ENCODE results near the gene LMBR1. TPM values are rescaled to one million over a fixed set of nuclear protein-coding genes. Genes with fewer than 3 reads are reported as not detected.

Gene LMBR1
- total and polyA plus RNA-seq, 2 of the 4 experiments (the other 2 are of a cell fraction), result 11.9 to 19.9 TPM

DNA sequence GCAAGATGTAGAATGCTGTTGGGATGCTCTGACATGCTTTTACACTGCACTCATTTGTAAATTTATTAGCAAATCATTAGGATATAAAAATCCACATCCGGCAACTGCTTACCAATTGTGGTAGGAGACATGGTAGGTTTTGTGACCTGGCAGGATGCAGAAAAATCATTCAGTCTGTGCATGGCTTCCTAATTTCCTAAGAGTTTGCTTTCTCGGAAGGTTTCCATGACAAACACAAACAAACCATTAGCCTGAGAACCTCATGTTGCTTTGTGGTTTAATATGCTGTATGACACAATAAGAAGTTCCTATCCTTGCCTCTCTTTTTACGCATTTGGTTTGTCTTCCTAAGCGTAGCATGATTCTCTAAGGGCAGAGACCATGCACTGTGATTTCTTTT is 14.7 kb upstream of the LMBR1 start:
- no peak overlapping the region for H2AK5ac ChIP-seq (ENCODE audit: low read depth, low read length)
- in situ Hi-C loops (cut with MboI; ENCODE audit: low sequenced_read_pairs), result no loop called here
- CTCF ChIA-PET, result no interaction called here

More for the DNA sequence above, 14.7 kb upstream of the LMBR1 start:
- Histone ChIP-seq H3K23ac (ENCODE audit: low read depth, low read length) (no peak overlapping the region), H3K9ac (ENCODE audit: low read depth, low read length) (no peak overlapping the region), H3K4me2 (ENCODE audit: low read depth, low read length) (no peak overlapping the region), H3K9me1 (ENCODE audit: insufficient read depth, low read length) (no peaks in the 10 kb centered on the region; the same call in 1 of the 2 replicates), H2BK120ac (ENCODE audit: low read depth, low read length) (no peak overlapping the region), H4K8ac (ENCODE audit: low read depth in 2 of 2, low read length in 2 of 2) (no peak overlapping the region), H3K27ac (ENCODE audit: insufficient read depth, low read length) (no peak overlapping the region), H2BK15ac (ENCODE audit: low read depth, low read length) (no peak overlapping the region), H3K27me3 (ENCODE audit: control insufficient read depth, insufficient read depth, low read length) (no peaks in the 10 kb centered on the region), H3K4me3 (ENCODE audit: insufficient read depth, low read depth, low read length) (no peak overlapping the region), H2AK9ac (replicated peaks; ENCODE audit: low read depth, low read length, poor library complexity) (no peak overlapping the region), H3K4me1 (ENCODE audit: control insufficient read depth, insufficient read depth, low read length) (no peaks in the 10 kb centered on the region; the same call in 1 of the 2 replicates), H4K20me1 (ENCODE audit: insufficient read depth, low read length) (no peaks in the 10 kb centered on the region), H3K4ac (ENCODE audit: low read depth, low read length) (no peak overlapping the region), H3K9me3 (ENCODE audit: control insufficient read depth, insufficient read depth, low read length) (no peaks in the 10 kb centered on the region), H2BK20ac (ENCODE audit: low read depth, low read length) (no peak overlapping the region), H4K5ac (ENCODE audit: low read depth, low read length) (no peak overlapping the region), H4K91ac (ENCODE audit: insufficient read depth, low read depth, low read length) (no peak overlapping the region), H3K36me3 (ENCODE audit: control insufficient read depth, insufficient read depth, low read length) (no peaks in the 10 kb centered on the region), H2AFZ (replicated peaks; ENCODE audit: low read length, poor library complexity) (no peak overlapping the region), H3K56ac (ENCODE audit: extremely low read depth, insufficient read depth, low read length) (no peak overlapping the region), H3K79me1 (ENCODE audit: low read depth in 1 of 2, low read length in 2 of 2) (no peaks in the 10 kb centered on the region), H3K14ac (replicated peaks; ENCODE audit: low read depth, low read length) (no peak overlapping the region), H3K18ac (ENCODE audit: low read depth, low read length) (no peak overlapping the region), H2BK5ac (ENCODE audit: low read depth, low read length, poor library complexity, severe bottlenecking) (no peak overlapping the region)
- ATAC-seq (ENCODE audit: low read depth) (no peak), DNase-seq (no peak)
- no CpG with 5 or more reads among the region's 4 CpGs for WGBS, 2 experiments (ENCODE audit: extremely low coverage in 2 of 2, insufficient read length in 1 of 2)
- TF ChIP-seq, protein P1, sequence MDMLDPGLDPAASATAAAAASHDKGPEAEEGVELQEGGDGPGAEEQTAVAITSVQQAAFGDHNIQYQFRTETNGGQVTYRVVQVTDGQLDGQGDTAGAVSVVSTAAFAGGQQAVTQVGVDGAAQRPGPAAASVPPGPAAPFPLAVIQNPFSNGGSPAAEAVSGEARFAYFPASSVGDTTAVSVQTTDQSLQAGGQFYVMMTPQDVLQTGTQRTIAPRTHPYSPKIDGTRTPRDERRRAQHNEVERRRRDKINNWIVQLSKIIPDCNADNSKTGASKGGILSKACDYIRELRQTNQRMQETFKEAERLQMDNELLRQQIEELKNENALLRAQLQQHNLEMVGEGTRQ (IDR thresholded peaks at IDR 0.05; ENCODE audit: low read depth, low read length), result no peak
- TF ChIP-seq FOS (IDR thresholded peaks at IDR 0.05; ENCODE audit: low read depth, low read length) (no peak), CEBPB (IDR thresholded peaks at IDR 0.05; ENCODE audit: low read depth, low read length) (no peak), RCOR1 (IDR thresholded peaks at IDR 0.05; ENCODE audit: insufficient replicate concordance, low read length) (no peak), RAD21 (IDR thresholded peaks at IDR 0.05; ENCODE audit: low read length) (no peak), NFE2L2 (IDR thresholded peaks at IDR 0.05; ENCODE audit: low read depth, low read length) (no peak)
- dilution Hi-C loops (cut with HindIII; ENCODE audit: low sequenced_read_pairs, unreplicated experiment), result no loop called here
- intact Hi-C loops (cut with micrococcal nuclease), result loop anchor here (2.0 kb wide), 1 partner anchor 41 kb away; the partner anchor contains the start of gene NOM1
- no TSS peak for BruUV-seq (replicated peaks)
- POLR2A ChIA-PET (ENCODE audit: unreplicated experiment), result no interaction called here

Data from IMR-90 (cell line).